HepG2 (cell line): ENCODE results near the gene COASY. TPM values are rescaled to one million over a fixed set of nuclear protein-coding genes. Genes with fewer than 3 reads are reported as not detected.

Experiments
- GMEB2 ChIP-seq: IDR thresholded peaks from 2 replicates; pipeline ENCODE4 v1.6.1; 2016; ENCODE audit warnings: missing biosample characterization, missing genetic modification reagents, low read depth
- HMG20A ChIP-seq: IDR thresholded peaks from 2 replicates; pipeline ENCODE4 v1.6.1; 2016; ENCODE audit warnings: borderline replicate concordance
- HMGXB3 ChIP-seq: sonication (generic); formaldehyde crosslinking; IDR thresholded peaks from 2 replicates; pipeline ENCODE4 v1.4.0; 2020; ENCODE audit warnings: missing genetic modification reagents, borderline replicate concordance
- JUND ChIP-seq: sonication (generic); formaldehyde crosslinking; IDR thresholded peaks from 2 replicates; pipeline ENCODE4 v1.8.0; 2022; ENCODE audit warnings: mild to moderate bottlenecking, missing genetic modification reagents
- PRDM4 ChIP-seq: sonication (generic); formaldehyde crosslinking; IDR thresholded peaks from 2 replicates; pipeline ENCODE4 v1.9.0; 2021; ENCODE audit warnings: missing genetic modification reagents, borderline replicate concordance
- SMAD9 ChIP-seq: sonication (generic); formaldehyde crosslinking; IDR thresholded peaks from 2 replicates; pipeline ENCODE4 v1.5.1; 2020; ENCODE audit warnings: mild to moderate bottlenecking, missing genetic modification reagents
- USF2 ChIP-seq, 2 experiments: sonication (generic) in 1 of 2; formaldehyde crosslinking in 1 of 2; IDR thresholded peaks; 2 replicates each; pipeline versions ENCODE4 v1.5.1 to v1.6.1; 2011 to 2020; ENCODE audit warnings: borderline replicate concordance in 1 of 2, low read depth in 1 of 2, low read length in 1 of 2, mild to moderate bottlenecking in 1 of 2, missing genetic modification reagents in 1 of 2, moderate library complexity in 1 of 2
- ZFP37 ChIP-seq: sonication (generic); formaldehyde crosslinking; IDR thresholded peaks from 2 replicates; pipeline ENCODE4 v1.4.0; 2020; ENCODE audit warnings: missing genetic modification reagents, borderline replicate concordance
- ZNF687 ChIP-seq: sonication (generic); formaldehyde crosslinking; IDR thresholded peaks from 2 replicates; pipeline ENCODE4 v1.5.1; 2020; ENCODE audit warnings: mild to moderate bottlenecking, missing genetic modification reagents, moderate library complexity
- ZNF747 ChIP-seq: sonication (generic); formaldehyde crosslinking; IDR thresholded peaks from 2 replicates; pipeline ENCODE4 v1.8.1; 2023; ENCODE audit warnings: missing genetic modification reagents, mild to moderate bottlenecking, borderline replicate concordance
- ZNF816 ChIP-seq: sonication (generic); formaldehyde crosslinking; IDR thresholded peaks from 2 replicates; pipeline ENCODE4 v1.8.0; 2022; ENCODE audit warnings: missing genetic modification reagents, mild to moderate bottlenecking, borderline replicate concordance
- polyA plus RNA-seq, 8 experiments: library from polyadenylated mRNA; depleted of rRNA in 3 of 8; stranded (reverse) in 7 of 8; unstranded in 1 of 8; fragments of >200 nt; fragmentation: Illumina TruSeq in 4 of 8; extraction: Trizol in 4 of 8; gene quantifications; 2 replicates each; pipeline versions ENCODE4 v1.2.1 to v1.2.3, GENCODE V29; 2011 to 2016; ENCODE audit warnings: low read depth in 4 of 8, missing spikeins in 1 of 8, mixed read lengths in 1 of 8; ENCODE audit not compliant: insufficient read depth in 1 of 8
- total RNA-seq, 5 experiments: library from RNA; depleted of rRNA; stranded (reverse); fragments of >200 nt; fragmentation: Illumina TruSeq; extraction: Trizol; gene quantifications; 2 replicates each; pipeline ENCODE4 v1.2.3, GENCODE V29; 2016; ENCODE audit warnings: low read depth in 1 of 5

The COASY gene
- total and polyA plus RNA-seq, 2 of the 13 experiments (the other 11 are each of a cell fraction or from before 2014, with no cell fraction given), result 90.7 to 125 TPM

GRCh38 chr17:42541041-42541833 is 20.7 kb upstream of the COASY start (continued):
- TF ChIP-seq USF2 (IDR thresholded peaks at IDR 0.05; ENCODE audit: low read depth, low read length) (no peak), USF2 (CRISPR knock-in tag; IDR thresholded peaks at IDR 0.05; ENCODE audit: borderline replicate concordance) (peak; percentile 61; the same call in 1 of the 2 replicates), ZFP37 (peak; percentile 93; the same call in 1 of the 2 replicates), ZNF747 (CRISPR knock-in tag) (no peak; the same call in 1 of the 2 replicates), JUND (peak; percentile 84), GMEB2 (0 out of 2 replicates have a peak, but pooled peaks have one; percentile 28), SMAD9 (no peak), PRDM4 (CRISPR knock-in tag) (no peak), ZNF687 (CRISPR knock-in tag) (peak; percentile 97), HMG20A (peak; percentile 88; the same call in 1 of the 2 replicates), ZNF816 (CRISPR knock-in tag) (peak; percentile 74; the same call in 1 of the 2 replicates), HMGXB3 (peak; percentile 82; the same call in 1 of the 2 replicates)
